ENCODE measurements around the gene GKAP1. TPM values are rescaled to one million over a fixed set of nuclear protein-coding genes. Genes with fewer than 3 reads are reported as not detected.

GKAP1 gene
- polyA plus RNA-seq, 3 donors from 2014 or later = 1.2 to 4.9 (median 4.7) TPM

Other genes starting within 250 kb of the GKAP1 start
- 10 to 100 TPM; 31.1 to 38.7 (median 33.9) TPM for gene IDNK, start 194.6 kb downstream of the GKAP1 start, polyA plus RNA-seq
- 10 to 100 TPM; 57.2 to 73.5 (median 57.5) TPM for gene UBQLN1, start 109.8 kb downstream of the GKAP1 start, polyA plus RNA-seq
- gene KIF27, start 103.7 kb upstream of the GKAP1 start, polyA plus RNA-seq = 1 to 10 TPM; 1.5 to 1.8 (median 1.8) TPM
- 1,000 to 10,000 TPM in 1 of 3 donors, 100 to 1,000 TPM in 2; 752 to 1,158 (median 931) TPM for gene HNRNPK, start 162.4 kb upstream of the GKAP1 start, polyA plus RNA-seq
- gene RMI1, start 163.0 kb upstream of the GKAP1 start, polyA plus RNA-seq = 1 to 10 TPM; 4.5 to 7.4 (median 4.9) TPM

All from immature natural killer cell (primary cell).